ENCODE measurements around the gene PRCC.

GRCh38 chr1:156756355-156756754 is 11.0 kb upstream of the PRCC start:
- TF ChIP-seq POLR2A (IDR thresholded peaks at IDR 0.05; ENCODE audit: low read depth, low read length) (no peak), POLR2AphosphoS5 (IDR thresholded peaks at IDR 0.05; ENCODE audit: low read depth, low read length) (no peak), TAF1 (IDR thresholded peaks at IDR 0.05; ENCODE audit: low read depth, low read length) (no peak)
